Gastrocnemius medialis (tissue), 4 donors: ENCODE measurements around the gene ANO10. TPM values are rescaled to one million over a fixed set of nuclear protein-coding genes. Genes with fewer than 3 reads are reported as not detected.
A peak's percentile ranks its signal among the peaks of the same experiment; 100 is the strongest.

Source experiments
- ATAC-seq, 2 donors: fragments of 150-250 bp; one replicate each; pipeline ENCODE4 v1.9.1; 2016
- DNase-seq, 2 donors: peaks; one replicate each; pipeline ENCODE4 v3.0.0-alpha.2; 2019
- H3K27ac ChIP-seq, 4 donors: fragments of 200-600 bp; sonication (generic); 1 replicate in 1 of 4; 2 replicates in 3 of 4; pipeline ENCODE4 v1.5.1; 2016 to 2018; ENCODE audit warnings: mild to moderate bottlenecking in 2 of 4, moderate library complexity in 1 of 4
- H3K27me3 ChIP-seq, 3 donors: fragments of 200-600 bp; sonication (generic) in 2 of 3; 1 replicate in 1 of 3; 2 replicates in 2 of 3; pipeline versions ENCODE4 v1.5.1 to v1.6.0; 2016 to 2019; ENCODE audit warnings: mild to moderate bottlenecking in 1 of 3, moderate library complexity in 1 of 3
- H3K36me3 ChIP-seq, 2 donors: fragments of 200-600 bp; sonication (generic) in 1 of 2; one replicate each; pipeline ENCODE4 v1.5.1; 2017 to 2018
- H3K4me1 ChIP-seq, 2 donors: fragments of 200-600 bp; sonication (generic) in 1 of 2; one replicate each; pipeline ENCODE4 v1.5.1; 2016 to 2017; ENCODE audit warnings: mild to moderate bottlenecking in 2 of 2
- H3K4me3 ChIP-seq, 4 donors: fragments of 200-600 bp; sonication (generic) in 3 of 4; 1 replicate in 1 of 4; 2 replicates in 3 of 4; pipeline ENCODE4 v1.5.1; 2016 to 2019; ENCODE audit warnings: mild to moderate bottlenecking in 2 of 4
- H3K9me3 ChIP-seq, 3 donors: fragments of 200-600 bp; sonication (generic) in 2 of 3; 1 replicate in 1 of 3; 2 replicates in 2 of 3; pipeline ENCODE4 v1.5.1; 2016 to 2019
- POLR2A ChIP-seq, 2 donors: fragments of 450-650 bp; IDR thresholded peaks; one replicate each; pipeline ENCODE4 v1.6.1; 2017; ENCODE audit warnings: antibody characterized with exemption in 2 of 2, mild to moderate bottlenecking in 2 of 2, moderate library complexity in 2 of 2
- in situ Hi-C, 4 donors: fragments of 200-750 bp; cut with MboI; loops; one replicate each; pipeline versions ENCODE4 v1.15.0 to v1.8.0; 2017; ENCODE audit warnings: low sequenced_read_pairs in 4 of 4
- intact Hi-C: fragments of 100-400 bp; cut with DNase I; formaldehyde crosslinking; loops from one replicate; pipeline ENCODE4 v1.15.1; 2023; ENCODE audit warnings: low total_unique reads
- total RNA-seq, 4 donors: library from RNA; depleted of rRNA; stranded (reverse); fragments of >200 nt; gene quantifications; one replicate each; pipeline versions ENCODE4 v1.1.0 to v1.2.3, GENCODE V29; 2016
- TF ChIP-seq, protein P1 (sequence below), 5 experiments: fragments of 450-650 bp in 3 of 5; fragments of 200-600 bp in 2 of 5; sonication (generic) in 2 of 5; IDR thresholded peaks in 4 of 5; conservative IDR thresholded peaks in 1 of 5; 1 replicate in 4 of 5; 2 replicates in 1 of 5; pipeline ENCODE4 v1.5.1; 2016 to 2019; ENCODE audit warnings: antibody characterized with exemption in 5 of 5, mild to moderate bottlenecking in 3 of 5, moderate library complexity in 3 of 5

The ANO10 gene
- total RNA-seq, 4 donors from 2014 or later: 6.9 to 8.1 (median 7.8) TPM

DNA sequence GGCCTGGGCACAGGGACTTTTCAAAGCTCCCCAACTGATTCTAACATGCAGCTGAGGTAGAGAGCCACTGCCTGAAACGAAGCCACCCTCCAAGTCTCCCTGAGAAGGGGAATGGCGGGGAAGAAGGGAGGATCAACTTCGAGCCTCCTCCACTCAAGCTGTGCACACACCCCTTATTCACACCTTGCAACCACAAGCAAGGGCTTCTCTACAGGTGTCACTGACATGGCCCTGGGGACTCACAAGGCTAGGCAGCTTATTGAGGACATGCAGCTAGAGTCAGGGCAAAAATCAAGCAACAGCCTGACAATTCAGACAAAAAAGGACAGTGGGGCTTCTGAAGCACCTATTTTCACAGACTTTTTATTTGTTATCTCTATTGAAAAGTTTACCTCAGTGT is 250.3 kb downstream of the ANO10 start:
- Histone ChIP-seq H3K27ac (no peak overlapping the region), H3K36me3 (no peaks in the 10 kb centered on the region), H3K9me3 (no peaks in the 10 kb centered on the region), H3K4me3 (no peak overlapping the region), H3K27me3 (no peaks in the 10 kb centered on the region), H3K4me1 (peaks cover 4 to 15% of the 10 kb centered on the region in 2 donors)
- intact Hi-C loops (no loop called here), in situ Hi-C loops (no loop called here)
- TF ChIP-seq POLR2A (IDR thresholded peaks at IDR 0.05): no peak
- TF ChIP-seq, protein P1, sequence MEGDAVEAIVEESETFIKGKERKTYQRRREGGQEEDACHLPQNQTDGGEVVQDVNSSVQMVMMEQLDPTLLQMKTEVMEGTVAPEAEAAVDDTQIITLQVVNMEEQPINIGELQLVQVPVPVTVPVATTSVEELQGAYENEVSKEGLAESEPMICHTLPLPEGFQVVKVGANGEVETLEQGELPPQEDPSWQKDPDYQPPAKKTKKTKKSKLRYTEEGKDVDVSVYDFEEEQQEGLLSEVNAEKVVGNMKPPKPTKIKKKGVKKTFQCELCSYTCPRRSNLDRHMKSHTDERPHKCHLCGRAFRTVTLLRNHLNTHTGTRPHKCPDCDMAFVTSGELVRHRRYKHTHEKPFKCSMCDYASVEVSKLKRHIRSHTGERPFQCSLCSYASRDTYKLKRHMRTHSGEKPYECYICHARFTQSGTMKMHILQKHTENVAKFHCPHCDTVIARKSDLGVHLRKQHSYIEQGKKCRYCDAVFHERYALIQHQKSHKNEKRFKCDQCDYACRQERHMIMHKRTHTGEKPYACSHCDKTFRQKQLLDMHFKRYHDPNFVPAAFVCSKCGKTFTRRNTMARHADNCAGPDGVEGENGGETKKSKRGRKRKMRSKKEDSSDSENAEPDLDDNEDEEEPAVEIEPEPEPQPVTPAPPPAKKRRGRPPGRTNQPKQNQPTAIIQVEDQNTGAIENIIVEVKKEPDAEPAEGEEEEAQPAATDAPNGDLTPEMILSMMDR (IDR thresholded peaks at IDR 0.05 in 4 of 5, conservative IDR thresholded peaks at IDR 0.05 in 1 of 5): no peak
- ATAC-seq (no peak), DNase-seq (no peak)

DNA sequence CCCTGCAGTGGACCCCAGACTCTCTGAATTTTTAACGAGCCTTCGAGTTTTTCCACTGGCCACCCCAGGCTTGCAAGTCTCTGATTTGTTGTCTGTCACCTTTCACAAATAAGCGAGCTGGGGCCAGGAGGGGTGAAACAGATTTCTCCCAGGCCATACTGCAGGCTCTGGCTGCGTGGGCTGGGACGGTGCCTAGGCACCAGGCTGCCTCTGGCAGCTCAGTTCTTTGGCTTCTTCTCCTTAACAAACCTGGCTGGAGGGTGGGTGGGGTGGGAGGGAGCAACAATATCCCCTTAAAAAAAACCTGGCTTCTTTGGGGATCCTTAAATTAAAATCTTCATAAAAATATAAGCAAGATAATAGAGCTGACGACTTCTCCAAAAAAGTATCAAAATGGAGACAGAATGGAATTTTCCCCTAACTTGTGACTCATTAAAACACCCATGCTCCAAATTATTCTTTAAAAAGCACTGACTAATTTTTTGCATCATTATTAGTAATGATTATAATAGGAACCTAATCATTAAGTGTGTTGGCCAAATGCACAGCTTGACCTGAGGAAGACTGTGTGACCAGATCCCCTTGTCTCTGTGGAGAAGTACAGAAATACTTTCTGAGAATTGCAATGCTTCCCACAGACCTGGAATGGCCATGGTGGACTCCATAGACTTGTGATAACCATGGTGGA is 251.4 kb downstream of the ANO10 start:
- Histone ChIP-seq H3K4me3 (no peak overlapping the region), H3K27ac (no peak overlapping the region), H3K36me3 (no peaks in the 10 kb centered on the region), H3K9me3 (no peaks in the 10 kb centered on the region), H3K4me1 (peaks cover 13 to 24% of the 10 kb centered on the region in 2 donors), H3K27me3 (no peaks in the 10 kb centered on the region)
- TF ChIP-seq POLR2A (IDR thresholded peaks at IDR 0.05): no peak
- TF ChIP-seq, protein P1 (IDR thresholded peaks at IDR 0.05 in 4 of 5, conservative IDR thresholded peaks at IDR 0.05 in 1 of 5): no peak
- intact Hi-C loops (no loop called here), in situ Hi-C loops (no loop called here)
- no peak for ATAC-seq
- DNase-seq: no peak

DNA sequence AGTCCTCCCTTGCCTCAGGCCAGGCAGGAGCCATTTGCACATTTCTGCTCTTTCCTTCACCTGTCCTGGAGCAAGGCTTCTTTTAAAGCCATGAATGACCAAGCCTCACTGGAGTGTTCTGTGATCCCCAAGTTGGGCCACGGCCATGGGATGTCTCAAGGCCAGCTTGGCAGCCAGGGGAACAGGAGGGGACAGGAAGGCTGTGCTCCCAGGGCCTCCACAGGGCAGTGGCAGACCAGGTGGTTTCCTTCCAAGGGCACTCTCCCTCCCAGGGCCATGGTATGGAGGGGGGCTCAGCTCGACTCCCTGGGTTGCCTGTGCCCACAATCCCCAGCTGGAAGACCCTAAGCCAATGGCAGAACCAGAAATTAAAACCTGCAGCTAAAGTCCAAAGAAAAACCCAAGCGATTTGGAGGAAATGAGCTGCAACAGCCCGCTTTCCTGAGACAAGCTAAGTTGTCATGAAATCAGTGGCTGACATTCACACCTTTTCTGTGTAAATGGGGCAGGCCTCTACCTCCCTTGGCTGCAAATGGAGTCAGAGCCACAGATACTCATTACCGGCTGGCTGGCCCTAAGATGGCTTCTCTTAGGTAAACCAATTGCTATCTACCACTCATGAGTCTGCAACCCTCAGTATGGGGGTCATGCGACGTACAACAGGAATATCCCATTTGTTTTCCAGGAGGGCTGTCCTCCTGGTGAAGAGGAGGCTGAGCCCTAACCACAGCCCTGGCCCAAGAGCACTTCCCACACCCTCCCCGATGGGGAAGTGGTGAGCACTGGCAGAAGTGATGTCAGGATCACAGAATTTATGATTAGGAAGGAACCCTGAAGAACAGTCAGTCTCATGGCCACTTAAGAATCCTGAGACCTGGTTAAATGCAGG is 252.2 kb downstream of the ANO10 start:
- H3K9me3 ChIP-seq: no peaks in the 10 kb centered on the region
- TF ChIP-seq, protein P1 (IDR thresholded peaks at IDR 0.05 in 4 of 5, conservative IDR thresholded peaks at IDR 0.05 in 1 of 5): no peak
- no peak for TF ChIP-seq POLR2A (IDR thresholded peaks at IDR 0.05)
- H3K4me1 ChIP-seq: peaks cover 13 to 25% of the 10 kb centered on the region in 2 donors
- no peaks in the 10 kb centered on the region for H3K27me3 ChIP-seq
- peak overlapping the region in 1 of 4 donors; percentile 54 for H3K27ac ChIP-seq
- H3K36me3 ChIP-seq: no peaks in the 10 kb centered on the region
- H3K4me3 ChIP-seq: no peak overlapping the region
- intact Hi-C loops (loop anchor here (10.0 kb wide), 2 partner anchors 85 to 135 kb away; partner anchors contain the start of gene SNRK), in situ Hi-C loops (no loop called here)
- ATAC-seq: peak; percentile 62 to 64
- DNase-seq: peak; percentile 37 to 67

DNA sequence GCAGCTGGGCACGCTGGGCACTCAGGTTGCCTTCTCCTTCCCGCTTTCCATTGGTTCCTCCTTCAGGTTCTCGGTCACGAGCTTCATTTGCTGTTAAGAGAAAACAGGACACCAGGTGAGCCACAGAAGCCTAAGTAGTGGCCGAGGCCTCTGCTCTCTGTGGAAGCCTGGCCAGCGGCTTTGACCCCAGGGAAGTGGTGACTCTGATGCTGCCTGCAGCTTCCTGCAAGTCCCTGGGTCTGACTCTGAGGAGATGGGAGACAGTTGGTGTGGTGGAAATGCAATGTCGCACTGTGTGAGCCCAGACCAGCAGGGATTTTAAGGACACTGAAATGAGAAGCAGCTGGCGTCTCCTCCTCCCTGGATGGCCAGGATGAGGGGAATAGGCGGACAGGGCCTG is 254.9 kb downstream of the ANO10 start:
- TF ChIP-seq POLR2A (IDR thresholded peaks at IDR 0.05): no peak
- TF ChIP-seq, protein P1 (IDR thresholded peaks at IDR 0.05 in 4 of 5, conservative IDR thresholded peaks at IDR 0.05 in 1 of 5): no peak
- in situ Hi-C loops (no loop called here), intact Hi-C loops (loop anchor here (10.0 kb wide), 2 partner anchors 82 to 138 kb away; partner anchors contain the start of gene SNRK)
- H3K27ac ChIP-seq: peak overlapping the region; percentile 50 to 77 (median 67)
- H3K36me3 ChIP-seq: no peaks in the 10 kb centered on the region
- peaks cover 21 to 33% of the 10 kb centered on the region in 2 donors for H3K4me1 ChIP-seq
- H3K4me3 ChIP-seq: no peak overlapping the region
- DNase-seq (no peak), ATAC-seq (peak; percentile 50 to 61)
- no peaks in the 10 kb centered on the region for H3K9me3 ChIP-seq
- no peaks in the 10 kb centered on the region for H3K27me3 ChIP-seq
